Suppressor macrophage treated with lipopolysaccharide for 1 hour (primary cell): ENCODE data around the gene GPR141.
A peak's percentile ranks its signal among the peaks of the same experiment; 100 is the strongest.

Experiments used
- DNase-seq, 3 donors: peaks; one replicate each; pipeline ENCODE4 v3.0.0-alpha.2; 2020 to 2022

Gene GPR141

DNA sequence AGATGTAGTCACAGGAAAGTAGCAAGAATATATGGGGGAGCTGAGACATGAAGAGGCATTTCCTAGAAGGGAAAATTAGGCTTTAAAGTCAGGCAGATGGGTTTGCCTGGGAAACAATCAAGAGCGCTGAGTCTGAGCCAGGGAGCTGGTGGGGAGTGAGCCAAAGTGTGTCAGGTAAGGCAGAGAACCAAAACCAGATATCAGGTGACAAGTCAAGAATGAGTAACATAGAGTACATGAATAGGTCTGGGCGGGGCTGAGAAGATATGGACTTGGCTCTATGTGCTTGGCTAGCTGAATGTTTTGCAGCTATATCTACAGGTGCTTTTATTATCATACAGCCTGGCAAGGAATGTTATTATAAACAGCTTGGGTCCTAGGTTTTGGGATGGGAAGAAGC is 49.3 kb downstream of the GPR141 start:
- no peak for DNase-seq

DNA sequence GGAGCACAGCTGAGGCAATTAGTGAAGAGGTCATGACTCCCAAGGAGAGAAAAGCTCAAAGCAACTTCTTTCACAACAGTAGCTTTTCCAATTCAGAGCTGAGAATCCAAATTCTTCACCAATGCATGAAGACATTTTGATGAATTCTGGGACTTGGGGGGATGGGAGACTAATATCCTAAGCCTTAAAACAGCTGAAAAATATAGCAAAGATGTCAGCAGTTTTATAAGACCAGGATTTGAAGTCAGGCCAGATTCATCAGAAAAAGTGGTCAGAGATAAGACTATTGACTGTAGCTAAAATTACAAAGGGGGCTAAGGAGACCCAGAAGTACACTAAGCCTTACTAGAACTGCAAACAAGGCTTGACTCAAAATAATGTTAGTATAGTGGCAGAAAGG is 51.6 kb downstream of the GPR141 start:
- DNase-seq = no peak

DNA sequence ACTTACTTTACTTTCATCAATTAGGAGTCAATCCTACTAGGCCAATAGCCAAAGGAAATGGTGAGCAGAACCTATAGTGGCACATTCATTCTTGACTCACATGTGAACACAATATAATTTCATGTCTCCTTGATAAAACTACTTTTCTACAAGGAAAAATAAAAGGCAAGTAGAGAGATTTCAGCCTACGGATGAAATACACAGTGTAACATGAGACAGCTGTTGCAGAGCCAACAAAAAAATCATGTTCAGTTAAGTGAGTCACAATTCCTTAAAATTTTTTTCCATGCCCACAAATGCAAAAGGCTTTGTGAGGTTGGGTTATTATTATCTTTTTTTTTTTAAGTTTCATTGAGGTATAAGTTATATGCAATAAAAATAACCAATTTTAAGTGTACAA is 54.8 kb downstream of the GPR141 start:
- DNase-seq = no peak

DNA sequence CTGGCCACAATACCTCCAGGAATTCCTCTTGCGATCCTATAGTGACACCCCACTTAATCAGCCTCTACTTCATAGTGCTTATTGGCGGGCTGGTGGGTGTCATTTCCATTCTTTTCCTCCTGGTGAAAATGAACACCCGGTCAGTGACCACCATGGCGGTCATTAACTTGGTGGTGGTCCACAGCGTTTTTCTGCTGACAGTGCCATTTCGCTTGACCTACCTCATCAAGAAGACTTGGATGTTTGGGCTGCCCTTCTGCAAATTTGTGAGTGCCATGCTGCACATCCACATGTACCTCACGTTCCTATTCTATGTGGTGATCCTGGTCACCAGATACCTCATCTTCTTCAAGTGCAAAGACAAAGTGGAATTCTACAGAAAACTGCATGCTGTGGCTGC is 56.8 kb downstream of the GPR141 start:
- no peak for DNase-seq

DNA sequence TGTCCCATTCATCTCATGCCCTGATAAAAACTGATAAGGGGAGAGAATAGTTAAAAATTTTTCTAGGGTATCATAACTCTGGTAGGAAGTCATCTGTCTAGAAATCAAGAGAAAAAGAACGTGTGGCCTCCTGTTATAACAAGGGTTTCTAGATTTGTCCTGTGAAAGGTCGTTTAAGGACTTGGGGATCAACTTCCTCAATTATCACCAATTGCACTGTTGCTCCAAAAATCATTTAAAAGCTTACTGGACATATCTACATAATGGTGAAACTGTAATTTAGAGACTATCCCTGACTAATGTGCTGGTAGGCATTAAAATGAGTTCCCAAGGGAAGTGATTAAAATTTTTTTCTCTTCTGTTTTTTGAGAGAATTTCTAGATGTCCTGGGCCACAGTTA is 58.2 kb downstream of the GPR141 start:
- DNase-seq = peak in 2 of 3 donors; percentile 53 to 57

DNA sequence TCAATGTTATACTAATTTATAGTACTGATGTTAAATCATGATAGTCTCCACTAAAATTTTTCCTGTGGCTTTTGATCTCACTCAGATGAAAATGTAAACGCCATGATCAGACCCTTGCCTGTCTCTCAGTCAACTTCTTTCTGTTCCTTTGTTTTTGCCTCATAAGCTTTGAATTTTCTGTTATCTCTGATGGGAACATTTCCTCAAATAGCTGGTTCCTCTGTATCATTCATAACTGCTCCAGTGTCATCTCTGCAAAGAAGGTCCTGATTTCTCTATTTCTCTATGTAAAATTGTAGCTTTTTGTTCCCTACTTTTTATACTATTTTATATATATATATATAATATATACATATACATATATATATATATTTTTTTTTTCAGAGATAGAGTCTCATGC is 67.5 kb downstream of the GPR141 start:
- DNase-seq = peak; percentile 37 to 53 (median 46)

DNA sequence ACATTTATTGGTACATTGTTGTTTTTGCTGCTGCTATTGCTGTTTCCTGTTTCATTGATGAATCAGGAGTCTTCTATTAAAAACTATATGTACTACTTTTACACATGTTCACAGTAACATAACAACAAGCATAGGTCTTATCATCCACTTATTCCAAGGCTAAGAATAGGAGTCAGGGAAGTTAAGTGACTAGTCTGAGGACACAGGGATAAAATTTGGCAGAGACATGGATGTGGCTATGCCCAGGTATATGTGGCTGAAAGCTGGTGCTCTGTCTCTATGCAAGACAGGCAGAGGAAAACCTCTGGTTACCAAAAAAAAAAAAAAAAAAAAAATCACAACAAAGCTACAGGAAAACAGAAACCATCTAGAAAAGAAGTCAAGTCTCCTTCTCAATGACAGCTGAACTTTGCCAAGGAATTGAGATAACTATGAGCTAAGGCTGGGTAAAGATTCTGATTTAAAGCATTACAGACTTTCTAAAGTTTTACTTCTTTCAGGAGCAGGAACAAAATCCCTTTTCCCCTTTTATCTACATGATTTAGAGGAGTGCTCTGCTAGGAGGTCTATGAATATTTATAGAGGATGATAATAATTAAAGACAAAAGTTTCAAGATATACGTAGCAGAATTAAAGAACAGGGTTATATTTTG is 70.0 kb downstream of the GPR141 start:
- no peak for DNase-seq

DNA sequence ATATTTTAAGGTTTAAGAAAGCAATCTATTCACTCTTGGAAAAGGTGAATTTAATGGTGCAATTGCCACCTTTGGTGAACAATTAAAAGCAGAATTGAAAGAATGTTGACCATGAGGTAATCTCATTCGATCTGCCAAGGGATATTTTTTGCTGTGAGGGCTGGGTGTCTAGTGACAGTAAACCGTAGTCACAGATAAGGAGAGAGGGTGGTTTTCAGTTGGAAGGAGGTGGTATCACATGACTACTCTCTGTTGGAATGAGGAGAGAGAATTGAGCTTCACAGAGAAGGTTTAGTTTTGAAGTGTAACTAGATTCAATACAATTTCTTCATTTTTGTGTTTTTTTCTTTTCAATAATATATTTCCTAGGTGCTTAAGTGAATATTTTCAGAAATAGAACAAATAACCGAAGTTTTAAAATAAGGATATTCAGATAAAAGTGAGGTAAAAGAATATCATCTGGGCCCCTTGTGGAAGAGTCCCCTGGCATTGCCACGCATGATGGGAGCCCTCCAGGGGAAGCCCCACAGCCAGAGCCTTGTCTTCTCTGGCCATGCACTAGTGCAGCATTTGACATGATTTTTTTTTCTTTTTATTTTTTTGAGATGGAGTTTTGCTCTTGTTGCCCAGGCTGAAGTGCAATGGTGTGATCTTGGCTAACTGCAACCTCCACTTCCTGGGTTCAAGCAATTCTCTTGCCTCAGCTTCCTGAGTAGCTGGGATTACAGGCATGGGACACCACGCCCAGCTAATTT is 73.4 kb downstream of the GPR141 start:
- peak in 1 of 3 donors; percentile 10 for DNase-seq

DNA sequence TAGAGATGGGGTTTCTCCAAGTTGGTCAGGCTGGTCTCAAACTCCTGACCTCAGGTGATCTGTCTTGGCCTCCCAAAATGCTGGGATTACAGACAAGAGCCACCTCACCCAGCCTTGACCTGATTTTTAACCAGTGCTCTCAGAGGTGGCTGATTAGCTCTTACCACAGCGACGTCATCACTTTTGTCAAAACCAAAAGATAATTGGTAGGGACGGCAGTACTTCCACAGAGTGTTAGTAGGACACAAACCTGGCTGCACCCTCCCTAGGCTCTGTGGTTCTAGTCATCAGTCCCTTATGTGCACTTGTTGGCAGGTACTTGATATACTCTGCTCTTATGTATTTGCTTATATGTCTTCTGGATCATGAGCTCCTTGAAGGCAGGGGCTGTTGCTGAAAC is 74.0 kb downstream of the GPR141 start:
- no peak for DNase-seq

DNA sequence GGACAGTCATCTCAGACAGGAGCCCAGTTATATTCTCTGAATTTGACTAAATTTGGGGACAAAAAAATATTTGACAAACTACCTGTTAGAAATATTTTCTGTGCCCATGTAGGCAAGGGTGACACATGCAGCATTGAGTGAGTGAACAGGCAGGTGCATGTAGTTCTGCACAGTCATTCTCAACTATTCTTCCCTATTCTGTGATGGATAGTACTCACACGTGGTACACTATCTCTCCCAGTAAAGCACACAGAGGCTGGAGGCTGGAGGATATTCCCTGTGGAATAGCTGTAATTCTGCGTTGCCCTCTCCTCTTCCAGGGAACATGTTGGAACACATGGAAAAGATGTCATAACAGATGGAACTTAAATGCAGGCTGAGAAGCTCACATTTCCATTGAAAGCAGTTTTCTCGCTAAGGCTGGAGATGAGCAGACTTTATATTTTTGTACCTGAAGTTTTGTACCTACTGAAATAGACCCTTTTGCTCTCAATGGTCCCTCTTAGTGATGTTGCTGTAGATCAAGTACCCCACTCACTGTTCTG is 75.0 kb downstream of the GPR141 start:
- no peak for DNase-seq

DNA sequence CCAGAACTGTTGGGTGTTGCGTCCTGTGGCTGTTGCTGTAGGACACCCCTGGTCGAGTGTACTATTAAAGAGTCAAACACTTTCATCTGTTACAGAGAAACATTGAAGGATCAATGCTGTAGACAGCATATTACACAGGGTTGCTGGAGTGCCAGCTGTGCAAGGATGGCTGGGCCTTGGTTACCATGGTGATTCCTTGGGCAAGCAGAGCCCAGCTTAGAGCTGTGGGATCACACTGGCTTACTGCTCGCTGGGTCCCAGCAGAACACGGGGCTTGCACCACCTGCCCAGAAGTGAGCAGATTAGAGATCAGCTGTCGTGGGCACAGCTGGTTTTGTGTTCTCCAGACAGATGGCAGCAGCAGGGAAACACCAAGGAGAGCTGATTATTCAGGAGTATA is 76.0 kb downstream of the GPR141 start:
- no peak for DNase-seq

DNA sequence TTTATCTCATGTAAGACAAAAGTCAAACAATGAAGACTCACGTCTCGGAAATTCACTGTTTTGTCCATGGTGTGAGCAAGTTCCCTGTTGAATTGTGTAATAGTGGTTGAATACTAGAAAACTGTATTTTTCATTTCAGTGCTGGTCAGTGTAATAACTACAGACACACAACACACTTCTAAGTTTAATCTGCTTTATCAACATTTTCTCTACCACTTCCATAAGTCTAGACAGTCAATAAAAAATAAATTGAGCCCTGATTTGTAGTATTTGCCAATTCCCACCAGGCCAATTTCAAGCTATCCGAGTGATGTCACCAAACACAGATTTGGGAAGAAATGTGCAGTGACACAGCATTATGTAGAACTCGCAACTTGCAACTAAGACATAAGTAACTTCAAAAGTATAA is 81.9 kb downstream of the GPR141 start:
- peak; percentile 71 to 94 (median 90) for DNase-seq

DNA sequence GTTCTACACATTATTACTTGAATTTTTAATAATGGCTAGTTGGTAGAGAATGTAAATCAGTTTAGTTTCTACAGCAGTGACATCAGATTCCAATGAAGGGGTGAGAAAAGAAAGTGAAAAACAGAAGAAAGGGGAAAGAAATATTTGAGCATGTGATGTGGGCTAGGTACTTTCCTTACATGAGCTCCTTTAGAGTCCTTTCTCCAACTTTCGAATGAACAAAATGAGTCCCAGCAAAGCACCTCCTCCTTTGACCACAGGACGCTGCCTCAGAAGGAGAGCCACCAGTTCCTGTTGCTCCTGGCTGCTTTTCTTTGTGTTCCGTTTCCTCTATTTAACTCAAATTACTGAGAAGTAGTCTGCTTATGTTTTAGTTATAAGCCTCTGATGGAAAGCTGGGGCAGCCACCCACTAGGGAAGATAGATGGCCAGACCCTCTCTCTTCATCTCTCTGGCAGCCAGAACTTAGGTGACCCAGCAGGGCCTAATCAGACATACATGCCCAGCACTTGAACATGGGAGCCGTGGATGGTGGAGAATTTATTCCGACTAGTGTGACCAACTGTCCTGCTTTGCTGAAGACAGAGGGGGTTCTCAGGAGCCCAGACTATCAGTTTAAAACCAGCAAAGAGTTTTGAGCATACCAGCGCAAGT is 82.4 kb downstream of the GPR141 start:
- peak; percentile 88 to 95 (median 91) for DNase-seq

DNA sequence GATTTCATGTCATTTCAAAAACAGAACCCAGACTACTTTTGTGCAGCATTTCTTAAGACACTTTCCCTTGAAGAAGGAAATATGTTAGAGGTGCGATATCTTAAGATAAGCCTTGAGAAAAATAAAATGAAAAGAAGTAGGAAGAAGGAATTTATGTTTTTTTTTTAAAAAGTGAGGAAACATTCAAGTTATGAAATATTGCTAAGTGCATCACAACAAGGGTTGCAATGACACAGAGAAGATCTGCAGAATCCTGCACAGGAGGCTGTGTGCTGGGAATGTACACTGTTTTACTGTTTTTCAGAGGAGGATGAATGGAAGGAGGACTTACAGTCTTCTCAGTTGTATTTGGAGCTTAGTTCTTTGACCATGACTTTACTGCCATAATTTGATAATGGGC is 85.0 kb downstream of the GPR141 start:
- peak in 2 of 3 donors; percentile 52 to 58 for DNase-seq

DNA sequence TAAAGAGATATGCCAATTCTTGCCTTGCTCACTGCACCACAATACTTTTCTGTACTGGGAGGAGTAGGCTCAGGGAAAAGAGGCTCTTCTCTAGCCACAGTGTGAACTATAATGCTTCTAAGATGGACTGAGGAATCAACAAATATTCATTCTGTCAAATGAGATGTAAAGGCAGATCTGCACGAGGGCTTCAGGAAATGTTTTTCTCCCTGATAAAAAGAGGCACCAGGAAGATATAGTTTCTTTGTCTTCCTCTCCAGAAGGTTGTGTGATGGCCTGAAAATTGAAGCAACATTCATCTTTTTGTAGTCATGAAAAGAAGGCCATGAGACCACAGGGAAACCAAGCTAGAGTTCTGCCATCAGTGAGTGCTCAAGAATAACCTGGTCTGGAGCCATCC is 85.7 kb downstream of the GPR141 start:
- DNase-seq = no peak

DNA sequence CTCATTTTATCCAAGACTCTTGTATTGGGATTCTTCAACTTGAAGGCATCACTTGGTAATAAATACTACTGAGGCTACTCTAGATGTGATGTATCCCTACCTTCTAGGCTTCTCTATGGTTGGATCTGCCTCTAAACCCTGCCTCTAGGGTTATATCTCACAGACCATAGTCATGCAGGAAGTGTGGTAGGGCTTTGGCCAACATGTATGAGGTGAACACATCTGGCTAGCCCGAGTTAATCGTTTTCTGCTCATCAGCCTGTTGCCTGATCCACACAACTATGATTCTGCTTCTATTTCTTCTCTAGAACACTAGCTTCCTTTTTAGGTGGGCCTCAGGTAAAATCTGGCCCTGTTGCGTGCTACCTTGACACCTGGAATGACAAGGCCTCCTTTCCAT is 86.2 kb downstream of the GPR141 start:
- no peak for DNase-seq

DNA sequence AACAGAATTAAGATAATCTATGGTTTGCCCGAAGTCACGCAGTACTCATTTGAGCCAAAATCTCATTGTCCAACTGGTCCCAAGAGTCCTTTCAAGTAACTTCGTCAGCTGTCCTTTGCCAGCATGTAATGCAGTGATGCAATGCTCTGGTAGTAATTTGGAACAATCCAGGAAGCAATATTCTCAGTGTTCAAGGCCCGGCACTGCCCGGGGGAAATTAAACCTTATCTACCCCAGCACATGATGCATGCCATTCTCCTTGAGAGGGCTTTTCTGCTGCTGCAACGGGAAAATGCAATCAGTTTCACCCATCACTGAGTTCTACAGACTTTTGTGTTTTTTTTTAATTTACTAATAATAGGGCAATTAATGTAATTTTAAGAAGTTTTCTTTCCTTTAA is 87.3 kb downstream of the GPR141 start:
- no peak for DNase-seq

DNA sequence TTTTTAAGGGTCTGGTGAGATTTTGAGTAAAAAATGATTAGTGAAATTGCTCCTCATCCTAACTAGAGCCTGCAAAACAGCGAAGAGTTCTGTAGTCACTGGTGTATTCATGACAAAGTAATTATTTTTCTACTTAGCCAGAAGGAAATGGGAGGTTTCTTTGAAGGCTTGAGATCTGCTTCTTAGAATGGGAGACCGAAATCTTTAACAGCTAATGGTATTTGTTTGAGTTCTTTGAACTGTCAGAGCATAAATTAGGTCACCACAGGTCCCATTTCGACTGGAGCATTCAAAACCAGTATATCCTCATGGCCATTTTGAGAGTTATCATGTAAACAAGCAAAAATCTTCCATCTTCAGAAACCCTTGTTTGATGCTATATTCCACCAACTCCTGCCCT is 87.8 kb downstream of the GPR141 start:
- no peak for DNase-seq

DNA sequence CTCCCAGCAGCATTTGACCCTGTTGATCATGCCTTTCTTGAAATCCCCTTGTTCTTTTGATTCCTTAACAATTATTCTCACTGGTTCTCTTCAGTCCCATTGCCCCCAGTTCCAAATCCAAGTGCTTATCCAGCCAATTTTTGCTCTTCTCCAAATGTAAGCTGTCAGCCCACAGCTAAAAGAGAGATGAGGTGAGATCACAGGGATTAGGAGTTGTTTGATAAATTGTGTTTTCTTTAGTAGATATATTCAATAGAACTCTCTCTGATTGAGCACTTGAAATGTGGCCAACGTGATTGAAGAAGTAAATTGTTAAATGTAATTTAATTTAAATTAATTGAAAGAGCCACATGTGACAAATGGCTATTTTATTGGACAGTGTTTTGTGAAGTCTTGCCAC is 88.2 kb downstream of the GPR141 start:
- DNase-seq = no peak

DNA sequence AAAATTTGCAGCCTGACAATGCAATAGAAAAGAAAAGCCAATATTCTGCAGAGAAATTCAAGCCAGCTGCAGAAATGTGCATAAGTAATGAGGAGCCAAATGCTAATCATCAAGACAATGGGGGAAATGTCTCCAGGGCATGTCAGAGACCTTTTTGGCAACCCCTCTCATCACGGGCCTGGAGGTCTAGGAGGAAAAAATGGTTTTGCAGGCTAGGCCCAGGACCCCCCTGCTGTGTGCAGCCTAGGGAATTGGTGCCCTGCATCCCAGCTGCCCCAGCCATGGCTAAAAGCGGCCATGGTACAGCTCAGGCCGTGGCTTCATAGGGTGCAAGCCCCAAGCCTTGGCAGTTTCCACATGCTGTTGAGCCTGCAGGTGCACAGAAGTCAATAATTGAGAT is 92.4 kb downstream of the GPR141 start:
- no peak for DNase-seq

DNA sequence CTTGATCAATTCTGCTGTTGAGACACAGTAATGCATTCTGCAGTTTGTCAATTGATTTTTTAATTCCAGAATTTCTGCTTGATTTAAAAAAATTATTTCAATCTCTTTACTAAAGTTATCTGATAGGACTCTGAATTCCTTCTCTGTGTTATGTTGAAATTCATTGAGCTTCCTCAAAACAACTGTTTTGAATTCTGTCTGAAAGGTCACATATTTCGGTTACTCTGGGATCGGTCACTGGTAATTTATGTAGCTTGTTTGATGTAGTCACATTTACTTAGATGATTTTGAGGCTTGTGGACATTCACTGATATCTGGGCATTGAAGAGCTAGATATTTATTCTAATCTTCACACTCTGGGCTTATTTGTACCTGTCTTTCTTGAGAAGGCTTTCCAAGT is 97.6 kb downstream of the GPR141 start:
- DNase-seq = peak; percentile 16 to 55 (median 55)

DNA sequence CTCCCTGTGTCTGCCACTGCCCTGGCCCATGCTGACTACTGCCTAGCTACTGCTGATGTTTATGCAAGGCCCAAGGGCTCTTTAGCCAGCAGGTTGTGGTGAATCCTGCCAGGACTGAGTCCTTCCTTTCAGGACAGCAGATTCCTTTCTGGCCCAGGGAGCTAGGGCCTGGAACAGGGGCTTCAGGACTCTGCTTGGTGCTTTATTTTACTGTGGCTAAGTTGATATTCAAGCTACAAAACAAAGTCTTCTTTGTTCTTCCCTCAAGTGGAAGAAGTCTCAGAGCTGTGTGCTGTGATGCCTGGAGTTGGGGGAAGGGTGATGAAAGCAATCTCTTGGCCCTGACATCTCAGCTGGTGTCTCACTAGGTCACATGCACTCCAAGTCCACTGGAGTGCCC is 98.6 kb downstream of the GPR141 start:
- DNase-seq = no peak

DNA sequence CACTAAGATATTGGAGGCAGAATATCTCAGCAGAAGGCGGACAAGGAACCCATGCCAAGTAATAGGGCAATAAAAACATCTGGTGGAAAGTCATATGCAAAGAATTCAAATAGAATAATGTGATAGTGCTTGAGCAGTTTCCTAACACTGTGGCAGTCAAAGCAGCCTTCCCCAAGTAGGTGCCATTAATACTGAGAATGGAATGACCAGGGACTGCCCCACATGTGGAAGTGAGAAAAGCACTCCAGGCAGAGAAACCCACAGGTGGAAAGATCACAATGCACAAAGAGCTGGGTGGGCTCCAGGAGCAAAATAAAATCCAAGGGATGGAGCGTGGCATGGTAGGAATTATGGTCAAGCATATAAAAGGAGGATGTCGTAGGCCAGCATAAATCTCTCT is 100.4 kb downstream of the GPR141 start:
- no peak for DNase-seq
